Activated naive CD4-positive, alpha-beta T cell treated with anti-CD3 and anti-CD28 coated beads, Interleukin-2, amount 50 U/mL, for 16 hours (primary cell): ENCODE measurements around the gene GYPC.
"Not testable (repeated sequence)": the region's sequence is repeated elsewhere in the genome, so short reads cannot be mapped to it uniquely, and the experiment has no call there.

Source experiments
- DNase-seq: peaks from one replicate; pipeline ENCODE4 v3.0.0-alpha.2; 2020

The GYPC gene

GRCh38 chr2:126672980-126673605, 17.1 kb downstream of the GYPC start:
- no peak for DNase-seq

GRCh38 chr2:126674075-126674744, 18.3 kb downstream of the GYPC start:
- DNase-seq: no peak

GRCh38 chr2:126675637-126676036, 19.7 kb downstream of the GYPC start:
- DNase-seq: no peak

DNA sequence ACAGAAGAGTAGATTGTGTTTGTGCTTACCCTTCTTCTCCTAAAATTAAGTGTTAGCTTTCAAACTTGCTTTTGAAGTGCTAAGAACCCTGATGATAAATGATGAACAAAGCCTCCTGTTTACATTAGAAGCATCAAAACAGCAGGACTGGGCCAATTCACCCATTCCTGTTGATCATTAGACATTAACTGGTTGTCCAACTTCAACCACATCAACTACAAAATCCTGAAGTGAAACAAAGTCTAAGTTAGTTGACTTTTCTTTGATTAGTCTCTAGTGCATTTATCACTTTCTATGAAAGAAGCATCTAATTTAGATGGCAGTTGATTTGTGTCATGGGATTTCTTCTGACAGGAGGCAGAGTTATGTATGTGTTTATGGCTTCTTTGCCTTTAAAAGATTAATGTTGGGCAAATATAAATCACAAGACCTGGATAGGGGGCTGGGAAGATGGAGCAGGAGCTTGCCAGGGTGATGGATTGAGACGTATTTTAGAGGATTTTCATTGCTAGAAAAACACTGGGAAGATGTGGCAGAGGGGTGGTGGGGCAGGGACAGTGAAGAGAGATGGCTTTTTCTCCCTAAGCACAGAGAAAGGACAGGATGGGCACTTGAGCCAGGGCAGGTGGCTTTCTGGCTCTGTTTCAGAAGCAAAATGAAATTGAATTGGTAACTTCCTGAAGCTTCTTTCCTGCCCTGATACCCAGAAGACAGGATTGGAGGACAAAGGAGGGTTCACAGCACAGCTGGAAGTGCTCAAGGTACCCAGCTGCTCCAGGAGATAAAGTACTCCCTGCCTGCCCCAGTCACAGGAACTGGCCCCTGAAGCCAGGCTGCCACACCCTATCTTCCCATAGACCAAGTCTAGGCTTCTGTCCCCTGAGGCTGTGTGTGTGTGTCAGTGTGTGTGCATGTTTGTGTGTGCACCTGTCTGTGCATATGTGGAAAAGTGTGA, 20.5 kb downstream of the GYPC start:
- DNase-seq: no peak

DNA sequence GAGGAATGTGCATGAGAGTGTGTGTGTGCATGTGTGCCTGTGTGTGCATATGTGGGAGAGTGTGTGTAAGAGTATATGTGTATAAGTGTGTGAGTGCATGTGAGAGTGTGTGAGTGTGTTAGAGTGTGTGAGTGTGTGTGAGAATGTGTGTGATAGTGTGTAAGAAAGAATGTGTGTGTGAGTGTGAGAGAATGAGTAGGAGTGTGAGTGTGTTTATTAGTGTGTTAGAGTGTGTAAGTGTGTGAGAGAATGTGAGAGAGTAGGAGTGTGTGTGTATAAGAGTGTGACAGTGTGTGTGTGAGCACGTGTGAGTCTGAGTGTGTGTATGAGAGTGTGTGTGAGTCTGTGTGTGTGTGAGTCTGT, 21.2 kb downstream of the GYPC start:
- DNase-seq: no peak

- DNase-seq: no peak
Measured at GRCh38 chr2:126678269-126679065, 22.5 kb downstream of the GYPC start.

DNA sequence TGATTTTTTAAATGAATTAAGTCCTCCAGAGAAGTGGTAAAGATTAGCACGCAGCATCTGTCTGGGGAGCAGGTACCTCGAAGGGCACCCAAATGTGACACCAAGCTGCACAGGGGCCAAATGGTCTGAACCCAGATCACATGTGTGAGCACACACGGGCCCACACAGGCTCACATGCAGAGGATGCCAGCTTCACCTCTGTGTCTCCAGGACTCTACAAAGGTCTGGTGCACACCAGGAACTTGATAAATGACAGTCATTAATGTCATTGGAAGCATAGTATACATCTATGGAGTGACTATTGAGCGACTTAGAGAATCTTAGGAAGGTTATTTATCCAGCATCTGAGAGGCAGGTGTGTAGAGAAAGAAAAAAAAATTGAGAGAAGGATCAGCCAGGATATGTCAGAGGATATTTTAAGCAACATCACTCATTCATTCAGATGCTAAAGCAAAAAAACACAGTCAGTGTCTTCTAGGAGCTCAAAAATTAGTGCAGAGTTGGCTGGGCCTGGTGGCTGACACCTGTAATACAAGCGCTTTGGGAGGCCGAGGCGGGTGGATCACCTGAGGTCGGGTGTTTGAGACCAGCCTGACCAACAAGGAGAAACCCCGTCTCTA, 23.2 kb downstream of the GYPC start:
- no peak for DNase-seq

DNA sequence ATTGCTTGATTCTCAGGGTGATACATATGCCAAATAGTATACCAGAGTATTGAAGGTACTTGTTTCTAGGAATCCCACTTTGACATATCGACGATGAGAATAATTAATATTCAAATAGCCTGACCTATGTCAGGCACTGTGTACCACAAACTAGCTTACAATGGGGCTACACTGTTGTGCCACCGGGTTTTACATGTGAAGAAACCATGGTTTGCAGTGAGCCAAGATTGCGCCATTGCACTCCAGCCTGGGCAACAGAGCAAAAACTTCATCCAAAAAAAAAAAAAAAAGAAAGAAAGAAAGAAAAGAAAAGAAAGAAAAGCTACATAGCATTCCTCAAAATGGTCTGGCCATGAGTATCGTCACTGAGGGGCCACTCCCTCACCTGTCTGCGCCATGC, 25.5 kb downstream of the GYPC start:
- no peak for DNase-seq

DNA sequence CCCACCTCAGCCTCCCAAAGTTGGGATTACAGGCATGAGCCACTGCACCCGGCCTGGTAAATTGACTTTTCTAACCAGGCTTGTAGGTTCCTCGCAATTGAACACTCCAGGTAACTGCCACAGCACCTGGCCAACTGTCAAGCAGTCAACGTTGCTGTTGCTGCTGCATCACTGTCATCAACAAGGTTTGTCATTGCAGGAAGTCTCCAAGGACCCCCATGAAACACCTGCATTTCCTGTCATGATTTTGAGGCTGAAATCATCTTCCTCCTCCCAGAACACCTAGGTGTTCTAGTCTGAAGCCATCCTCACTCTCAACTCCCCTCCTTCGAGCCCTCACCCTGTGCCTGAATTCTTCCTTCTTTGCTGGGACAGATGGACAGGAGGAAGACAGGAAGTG, 29.7 kb downstream of the GYPC start:
- no peak for DNase-seq

- DNase-seq: no peak
Measured at GRCh38 chr2:126686286-126686685, 30.3 kb downstream of the GYPC start.

DNA sequence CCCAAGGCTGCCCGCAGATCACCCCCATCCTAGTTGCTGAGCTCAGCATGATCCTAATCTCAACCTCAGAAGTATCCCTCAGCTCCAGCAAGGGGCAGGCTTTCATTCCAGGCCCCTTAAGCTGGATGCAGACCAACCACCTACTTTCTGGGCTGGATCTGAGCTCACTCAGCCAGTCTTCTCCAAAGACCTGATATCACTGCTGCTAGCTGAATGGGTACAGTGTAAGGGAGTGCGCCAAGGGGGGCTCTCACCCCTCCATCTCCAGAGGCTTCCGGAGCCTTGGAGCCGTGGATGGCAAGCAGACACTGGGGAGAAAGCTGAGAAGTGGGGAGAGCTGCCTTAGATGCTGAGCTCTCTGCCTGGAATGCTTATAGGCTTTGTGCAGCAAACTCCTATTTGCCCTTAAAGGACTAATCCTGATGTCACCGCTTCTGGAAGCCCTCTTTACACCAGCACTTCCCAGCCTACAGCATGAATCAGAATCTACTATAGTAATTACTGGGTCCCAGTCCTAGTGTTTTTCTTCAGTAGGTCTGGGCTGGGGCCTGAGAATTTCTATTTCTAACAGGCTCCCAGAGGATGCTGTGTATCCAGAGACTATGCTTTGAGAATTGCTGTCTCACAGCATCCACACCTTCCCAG, 31.0 kb downstream of the GYPC start:
- no peak for DNase-seq

- no peak for DNase-seq
Measured at GRCh38 chr2:126687503-126687902, 31.5 kb downstream of the GYPC start.

GRCh38 chr2:126688594-126688993, 32.6 kb downstream of the GYPC start:
- DNase-seq: not testable (repeated sequence)

DNA sequence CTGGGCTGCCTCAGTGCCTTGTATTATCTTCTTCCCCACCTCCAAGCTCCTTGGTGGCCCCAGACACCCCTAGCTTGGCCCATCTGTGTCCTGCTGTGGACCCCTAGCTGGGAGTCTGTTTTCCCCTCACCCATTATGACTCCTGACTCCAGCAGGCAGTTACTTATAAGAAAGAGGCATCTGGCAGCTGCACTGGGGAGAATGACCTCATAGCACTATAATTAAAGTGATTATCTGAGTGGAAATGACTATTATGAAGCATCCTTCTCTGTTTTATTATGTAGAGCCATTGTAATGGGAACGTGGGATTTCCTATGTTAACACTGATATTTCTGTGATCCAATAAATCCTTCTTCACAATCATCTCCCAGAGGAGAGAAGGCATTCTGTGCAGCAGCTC, 36.3 kb downstream of the GYPC start:
- DNase-seq: not testable (repeated sequence)

DNA sequence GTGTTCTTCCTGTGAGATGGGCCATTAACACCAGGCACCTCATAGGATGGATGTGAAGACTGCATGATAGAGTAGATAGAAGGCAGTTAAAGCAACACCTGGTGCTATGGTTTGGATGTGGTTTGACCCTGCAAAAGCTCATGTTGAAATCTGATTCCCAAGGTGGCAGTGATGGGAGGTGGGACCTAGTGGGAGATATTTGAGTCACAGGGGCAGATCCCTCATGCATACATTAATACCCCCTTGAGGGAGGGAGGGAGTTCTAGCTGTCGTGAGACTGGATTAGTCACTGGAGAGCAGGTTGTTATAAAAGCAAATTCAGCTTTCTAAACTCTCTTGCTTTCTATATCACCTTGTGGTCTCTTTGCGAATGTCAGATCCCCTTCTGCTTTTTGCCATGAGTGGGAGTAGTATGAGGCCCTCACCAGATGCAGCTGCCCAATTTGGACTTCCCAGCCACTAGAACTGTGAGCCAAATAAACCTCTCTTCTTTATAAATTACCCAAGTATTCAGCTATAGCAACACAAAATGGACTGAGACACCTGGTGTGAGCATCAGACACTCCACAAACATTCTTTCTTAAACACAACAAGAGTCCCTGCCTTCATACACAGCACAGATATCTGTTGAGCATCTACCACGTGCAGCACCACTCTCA, 37.1 kb downstream of the GYPC start:
- DNase-seq: not testable (repeated sequence)

- no peak for DNase-seq
Measured at GRCh38 chr2:126696644-126697520, 40.9 kb downstream of the GYPC start.

DNA sequence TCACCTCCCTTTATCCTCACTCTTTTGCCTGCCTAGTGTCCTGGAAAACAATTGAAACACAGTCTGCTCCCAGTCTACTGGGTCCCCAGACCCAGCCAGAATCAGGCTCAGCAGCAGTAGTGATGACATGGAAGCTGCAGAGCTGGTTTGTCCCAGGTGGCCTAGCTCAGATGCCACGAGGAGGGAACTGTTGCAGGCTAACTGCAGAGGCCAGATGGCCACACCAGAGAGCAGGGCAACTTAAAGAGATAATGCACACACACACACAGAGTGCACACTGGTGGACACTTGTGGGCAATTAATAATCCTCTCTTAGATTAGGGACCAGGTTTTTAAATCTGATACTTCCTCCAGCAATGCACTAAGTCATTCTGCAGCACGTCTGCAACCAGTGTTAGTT, 42.4 kb downstream of the GYPC start:
- no peak for DNase-seq

- DNase-seq: no peak
Measured at GRCh38 chr2:126699018-126699417, 43.1 kb downstream of the GYPC start.

- no peak for DNase-seq
Measured at GRCh38 chr2:126699716-126700581, 44.0 kb downstream of the GYPC start.
